HepG2 (cell line): ENCODE results near the gene ZNF326. TPM values are rescaled to one million over a fixed set of nuclear protein-coding genes. Genes with fewer than 3 reads are reported as not detected.

Experiments
- ATAC-seq: fragments of 200-7000 bp; cut with Tn5 transposase; 3 replicates; pipeline ENCODE4 v1.9.1; 2020; ENCODE audit warnings: mild to moderate bottlenecking, moderate library complexity
- BruUV-seq: library from RNA; stranded (reverse); fragments of 400-500 nt; replicated peaks from 2 replicates; lab custom pipeline; 2021; lab: Mats Ljungman, UMichigan
- CTCF ChIA-PET: fragments of 300-600 bp; formaldehyde crosslinking; extraction: SDS; loops from one replicate; lab custom pipeline; 2021; ENCODE audit warnings: low total read pairs, inconsistent platforms, low intra/inter-chr PET ratio; lab: Yijun Ruan, JAX
- POLR2A ChIA-PET: fragments of 350-600 bp; sonication (Branson Sonifier 250); formaldehyde crosslinking; loops from one replicate; lab custom pipeline; 2020; ENCODE audit warnings: antibody characterized with exemption, inconsistent platforms; lab: Yijun Ruan, JAX
- DNase-seq: peaks from one replicate; pipeline ENCODE4 v3.0.0-alpha.2; 2015; ENCODE audit warnings: low spot score
- FAIRE-seq: peaks from 3 replicates; lab custom pipeline; 2011; peaks lifted over from hg19 to GRCh38; lab: Jason Lieb, UNC
- H2AFZ ChIP-seq: one replicate; pipeline ENCODE4 v1.6.1; 2011; ENCODE audit warnings: low read length, inconsistent platforms
- H3K27ac ChIP-seq: fragments of 300-600 bp; 3 replicates; pipeline ENCODE4 v1.8.0; 2011; ENCODE audit warnings: mixed run types, mild to moderate bottlenecking, mixed read lengths, low read length, inconsistent platforms; ENCODE audit not compliant: insufficient read depth; ENCODE audit errors: extremely low read length
- H3K27me3 ChIP-seq, 2 experiments: fragments of 200-600 bp in 1 of 2; 2 replicates in 1 of 2; 3 replicates in 1 of 2; pipeline versions ENCODE4 v1.6.0 to v1.8.0; 2011; ENCODE audit warnings: low read length in 2 of 2, mild to moderate bottlenecking in 2 of 2, moderate library complexity in 2 of 2, inconsistent platforms in 1 of 2; ENCODE audit not compliant: insufficient read depth in 2 of 2, control insufficient read depth in 1 of 2
- H3K36me3 ChIP-seq, 2 experiments: fragments of 200-600 bp in 1 of 2; replicated peaks in 1 of 2; 2 replicates in 1 of 2; 3 replicates in 1 of 2; pipeline versions ENCODE4 v1.5.1 to v1.8.0; 2011; ENCODE audit warnings: low read length in 2 of 2, inconsistent platforms in 1 of 2; ENCODE audit not compliant: insufficient read depth in 2 of 2, control insufficient read depth in 1 of 2
- H3K4me1 ChIP-seq: 2 replicates; pipeline ENCODE4 v1.5.1; 2012; ENCODE audit warnings: low read length, inconsistent platforms; ENCODE audit not compliant: insufficient read depth
- H3K4me2 ChIP-seq: 2 replicates; pipeline ENCODE4 v1.6.0; 2011; ENCODE audit warnings: low read depth, low read length, inconsistent platforms
- H3K4me3 ChIP-seq, 3 experiments: fragments of 200-600 bp in 1 of 3; sonication (generic), shearing (Covaris generic) in 1 of 3; replicated peaks in 1 of 3; 2 replicates each; pipeline ENCODE4 v1.5.1; 2011 to 2016; ENCODE audit warnings: low read length in 3 of 3, inconsistent platforms in 2 of 3, low read depth in 2 of 3, mild to moderate bottlenecking in 2 of 3, control low read depth in 1 of 3, mixed read lengths in 1 of 3; ENCODE audit not compliant: insufficient read depth in 1 of 3
- H3K79me2 ChIP-seq: one replicate; pipeline ENCODE4 v1.6.1; 2011; ENCODE audit warnings: low read length, inconsistent platforms; ENCODE audit not compliant: insufficient read depth
- H3K9ac ChIP-seq: 2 replicates; pipeline ENCODE4 v1.6.0; 2011; ENCODE audit warnings: mild to moderate bottlenecking, low read depth, low read length, inconsistent platforms; ENCODE audit not compliant: insufficient read depth
- H3K9me3 ChIP-seq: 2 replicates; pipeline ENCODE4 v1.5.1; 2012; ENCODE audit warnings: mild to moderate bottlenecking, low read length
- H4K20me1 ChIP-seq: 2 replicates; pipeline ENCODE4 v1.6.0; 2011; ENCODE audit warnings: inconsistent platforms, mild to moderate bottlenecking, low read length, moderate library complexity; ENCODE audit not compliant: insufficient read depth
- AKNA ChIP-seq: sonication (generic); formaldehyde crosslinking; IDR thresholded peaks from 2 replicates; pipeline ENCODE4 v1.4.0; 2020; ENCODE audit warnings: missing genetic modification reagents, borderline replicate concordance
- EEA1 ChIP-seq: sonication (generic); formaldehyde crosslinking; IDR thresholded peaks from 2 replicates; pipeline ENCODE4 v1.5.1; 2020; ENCODE audit warnings: mild to moderate bottlenecking, missing genetic modification reagents, borderline replicate concordance
- FOSL2 ChIP-seq: sonication (generic); formaldehyde crosslinking; IDR thresholded peaks from 2 replicates; pipeline ENCODE4 v1.4.0; 2020; ENCODE audit warnings: missing genetic modification reagents
- GRHL1 ChIP-seq: sonication (generic); formaldehyde crosslinking; conservative IDR thresholded peaks from 2 replicates; pipeline ENCODE4 v1.8.0; 2022; ENCODE audit warnings: missing genetic modification reagents
- MAZ ChIP-seq, 2 experiments: sonication (generic) in 1 of 2; formaldehyde crosslinking in 1 of 2; IDR thresholded peaks; 2 replicates each; pipeline versions ENCODE4 v1.5.0 to v1.6.1; 2012 to 2020; ENCODE audit warnings: low read depth in 2 of 2, mild to moderate bottlenecking in 2 of 2, borderline replicate concordance in 1 of 2, improper control_type of control experiment in 1 of 2, low read length in 1 of 2, missing genetic modification reagents in 1 of 2, moderate library complexity in 1 of 2
- MIXL1 ChIP-seq: IDR thresholded peaks from 2 replicates; pipeline ENCODE4 v1.6.1; 2016
- MXD3 ChIP-seq: IDR thresholded peaks from 2 replicates; pipeline ENCODE4 v1.6.1; 2016; ENCODE audit warnings: mild to moderate bottlenecking, missing biosample characterization, missing genetic modification reagents
- SMC3 ChIP-seq: IDR thresholded peaks from 2 replicates; pipeline ENCODE4 v1.6.1; 2011; ENCODE audit warnings: low read length, improper control_type of control experiment
- ZC3H4 ChIP-seq: sonication (generic); formaldehyde crosslinking; IDR thresholded peaks from 2 replicates; pipeline ENCODE4 v1.4.0; 2020; ENCODE audit warnings: missing genetic modification reagents, borderline replicate concordance
- ZFAT ChIP-seq: sonication (generic); formaldehyde crosslinking; conservative IDR thresholded peaks from 2 replicates; pipeline ENCODE4 v1.8.1; 2023; ENCODE audit warnings: missing genetic modification reagents, inconsistent platforms
- ZNF367 ChIP-seq: sonication (generic); formaldehyde crosslinking; IDR thresholded peaks from 2 replicates; pipeline ENCODE4 v1.4.0; 2020; ENCODE audit warnings: missing genetic modification reagents, borderline replicate concordance
- ZNF430 ChIP-seq: sonication (generic); formaldehyde crosslinking; IDR thresholded peaks from 2 replicates; pipeline ENCODE4 v1.9.0; 2021; ENCODE audit warnings: mild to moderate bottlenecking, missing genetic modification reagents
- ZNF577 ChIP-seq: sonication (generic); formaldehyde crosslinking; IDR thresholded peaks from 2 replicates; pipeline ENCODE4 v1.4.0; 2020; ENCODE audit warnings: mild to moderate bottlenecking, low read depth, missing genetic modification reagents, borderline replicate concordance
- ZNF7 ChIP-seq: IDR thresholded peaks from 2 replicates; pipeline ENCODE4 v1.6.1; 2016; ENCODE audit warnings: missing biosample characterization, missing genetic modification reagents
- ZNF749 ChIP-seq: sonication (generic); formaldehyde crosslinking; IDR thresholded peaks from 2 replicates; pipeline ENCODE4 v1.8.0; 2022; ENCODE audit warnings: mild to moderate bottlenecking, missing genetic modification reagents, moderate library complexity, borderline replicate concordance
- ZSCAN20 ChIP-seq: sonication (generic); formaldehyde crosslinking; IDR thresholded peaks from 2 replicates; pipeline ENCODE4 v1.4.0; 2020; ENCODE audit warnings: missing genetic modification reagents, mild to moderate bottlenecking, borderline replicate concordance
- WGBS: methylation state at CpG from one replicate; pipeline ENCODE4 v1.1.6; 2017; ENCODE audit warnings: low lambda C conversion rate; 5-methylcytosine and 5-hydroxymethylcytosine counted together
- in situ Hi-C: cut with HindIII; loops from 2 replicates; pipeline ENCODE4 v1.10.0; 2017; ENCODE audit warnings: low pct_unique_long_range_greater_than_20kb; ENCODE audit not compliant: extremely low pct_ligation_motif_present
- intact Hi-C: fragments of 100-400 bp; cut with micrococcal nuclease; formaldehyde crosslinking; loops from one replicate; pipeline ENCODE4 v1.10.0; 2022; ENCODE audit not compliant: unreplicated experiment
- polyA plus RNA-seq, 8 experiments: library from polyadenylated mRNA; depleted of rRNA in 3 of 8; stranded (reverse) in 7 of 8; unstranded in 1 of 8; fragments of >200 nt; fragmentation: Illumina TruSeq in 4 of 8; extraction: Trizol in 4 of 8; gene quantifications; 2 replicates each; pipeline versions ENCODE4 v1.2.1 to v1.2.3, GENCODE V29; 2011 to 2016; ENCODE audit warnings: low read depth in 4 of 8, missing spikeins in 1 of 8, mixed read lengths in 1 of 8; ENCODE audit not compliant: insufficient read depth in 1 of 8
- total RNA-seq, 5 experiments: library from RNA; depleted of rRNA; stranded (reverse); fragments of >200 nt; fragmentation: Illumina TruSeq; extraction: Trizol; gene quantifications; 2 replicates each; pipeline ENCODE4 v1.2.3, GENCODE V29; 2016; ENCODE audit warnings: low read depth in 1 of 5

Gene ZNF326
- total and polyA plus RNA-seq, 2 of the 13 experiments (the other 11 are each of a cell fraction or from before 2014, with no cell fraction given), result 6.3 to 16.4 TPM

- Histone ChIP-seq H3K36me3 (no peaks in the 10 kb centered on the region), H3K27ac (no peak overlapping the region), H3K27me3 (no peaks in the 10 kb centered on the region), H3K4me3 (no peak overlapping the region), H3K4me1 (peaks cover 87% of the 10 kb centered on the region), H3K9ac (no peak overlapping the region), H3K79me2 (no peaks in the 10 kb centered on the region), H4K20me1 (no peaks in the 10 kb centered on the region), H2AFZ (no peak overlapping the region), H3K9me3 (no peaks in the 10 kb centered on the region), H3K4me2 (no peak overlapping the region)
- FAIRE-seq (no peak), ATAC-seq (peak; percentile 74), DNase-seq (peak; percentile 49)
- ChIA-PET POLR2A (no interaction called here), CTCF (interaction anchor here (1.2 kb wide), 1 partner anchor 149 kb away, joined by 5 read pairs; no protein-coding TSS in a partner anchor)
- intact Hi-C loops (loop anchor here (10.0 kb wide), 1 partner anchor 148 kb away; no protein-coding TSS in a partner anchor), in situ Hi-C loops (no loop called here)
- BruUV-seq, result no TSS peak
- 20% methylated on average over 1 of the region's 1 CpG for WGBS
- no peak for TF ChIP-seq ZNF7 (CRISPR knock-in tag)
- TF ChIP-seq ZNF430 (CRISPR knock-in tag), result no peak
- TF ChIP-seq EEA1 (CRISPR knock-in tag), result no peak
- no peak for TF ChIP-seq ZC3H4 (CRISPR knock-in tag)
- no peak for TF ChIP-seq MXD3 (CRISPR knock-in tag)
- TF ChIP-seq MIXL1 (CRISPR knock-in tag), result 0 out of 2 replicates have a peak, but pooled peaks have one; percentile 26
- no peak for TF ChIP-seq ZNF577 (CRISPR knock-in tag)
- TF ChIP-seq ZNF367 (CRISPR knock-in tag), result no peak
- no peak for TF ChIP-seq AKNA
- TF ChIP-seq GRHL1, result no peak
- TF ChIP-seq ZFAT, result no peak
- TF ChIP-seq ZSCAN20, result no peak
- peak; percentile 51 for TF ChIP-seq FOSL2 (CRISPR knock-in tag)
- no peak for TF ChIP-seq ZNF749 (CRISPR knock-in tag)
- no peak for TF ChIP-seq MAZ (IDR thresholded peaks at IDR 0.05; ENCODE audit: borderline replicate concordance, low read depth, low read length)
- TF ChIP-seq MAZ (CRISPR knock-in tag; IDR thresholded peaks at IDR 0.05; ENCODE audit: low read depth), result no peak
- TF ChIP-seq SMC3, result peak; percentile 51
These were observed 41.7 kb upstream of the ZNF326 start for GRCh38 chr1:89953131-89953626.
